Measurements from ENCODE around the gene ARHGAP12. TPM values are rescaled to one million over a fixed set of nuclear protein-coding genes. Genes with fewer than 3 reads are reported as not detected.

The ARHGAP12 gene
- polyA plus RNA-seq, 2 donors = 6.9 to 19.8 TPM

- Histone ChIP-seq H3K27me3 (ENCODE audit: control insufficient read depth in 1 of 2, insufficient read depth in 2 of 2, low read length in 2 of 2) (no peaks in the 10 kb centered on the region), H3K4me3 (ENCODE audit: low read depth in 1 of 2, low read length in 2 of 2) (peak overlapping the region; percentile 81 to 99), H3K27ac (ENCODE audit: low read depth in 2 of 2, low read length in 1 of 2) (peak overlapping the region in 1 of 2 donors; percentile 94), H3K4me1 (ENCODE audit: control insufficient read depth in 2 of 2, insufficient read depth in 2 of 2, low read length in 1 of 2) (no peaks in the 10 kb centered on the region), H3K9me3 (ENCODE audit: control insufficient read depth in 2 of 2, insufficient read depth in 1 of 2, low read depth in 1 of 2, low read length in 1 of 2) (no peaks in the 10 kb centered on the region), H3K36me3 (ENCODE audit: control insufficient read depth in 2 of 2, insufficient read depth in 2 of 2, low read length in 1 of 2) (no peaks in the 10 kb centered on the region)
- WGBS, 2 donors = 17 to 19% methylated on average over 22 of the region's 22 CpGs
These were observed 1.7 kb downstream of the ARHGAP12 start for GRCh38 chr10:31926765-31927564.

DNA sequence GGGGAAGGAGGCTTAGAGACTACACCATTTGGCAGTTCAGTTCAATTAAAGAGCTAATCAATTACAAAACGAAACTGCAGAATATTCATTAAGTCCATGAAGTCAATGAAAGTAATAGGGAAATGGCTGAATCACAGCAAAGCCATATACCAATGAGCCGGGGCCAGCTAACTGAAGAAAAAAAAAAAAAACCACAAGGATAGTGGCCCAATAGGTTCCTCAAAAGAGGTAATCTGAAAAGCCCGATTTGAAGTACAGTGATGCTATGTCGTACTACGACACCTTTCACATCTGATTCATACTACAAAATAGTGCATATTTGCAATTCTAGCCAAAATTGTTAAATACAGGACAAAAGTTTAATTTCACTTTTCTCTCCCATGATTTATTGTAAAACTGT, 2.5 kb downstream of the ARHGAP12 start:
- H3K4me3 ChIP-seq (ENCODE audit: low read depth in 1 of 2, low read length in 2 of 2) = no peak overlapping the region
- 47 to 51% methylated on average over 5 of the region's 5 CpGs for WGBS, 2 donors
- H3K4me1 ChIP-seq (ENCODE audit: control insufficient read depth in 2 of 2, insufficient read depth in 2 of 2, low read length in 1 of 2) = no peaks in the 10 kb centered on the region
- no peaks in the 10 kb centered on the region for H3K27me3 ChIP-seq (ENCODE audit: control insufficient read depth in 1 of 2, insufficient read depth in 2 of 2, low read length in 2 of 2)
- no peaks in the 10 kb centered on the region for H3K9me3 ChIP-seq (ENCODE audit: control insufficient read depth in 2 of 2, insufficient read depth in 1 of 2, low read depth in 1 of 2, low read length in 1 of 2)
- H3K27ac ChIP-seq (ENCODE audit: low read depth in 2 of 2, low read length in 1 of 2) = no peak overlapping the region
- H3K36me3 ChIP-seq (ENCODE audit: control insufficient read depth in 2 of 2, insufficient read depth in 2 of 2, low read length in 1 of 2) = no peaks in the 10 kb centered on the region

DNA sequence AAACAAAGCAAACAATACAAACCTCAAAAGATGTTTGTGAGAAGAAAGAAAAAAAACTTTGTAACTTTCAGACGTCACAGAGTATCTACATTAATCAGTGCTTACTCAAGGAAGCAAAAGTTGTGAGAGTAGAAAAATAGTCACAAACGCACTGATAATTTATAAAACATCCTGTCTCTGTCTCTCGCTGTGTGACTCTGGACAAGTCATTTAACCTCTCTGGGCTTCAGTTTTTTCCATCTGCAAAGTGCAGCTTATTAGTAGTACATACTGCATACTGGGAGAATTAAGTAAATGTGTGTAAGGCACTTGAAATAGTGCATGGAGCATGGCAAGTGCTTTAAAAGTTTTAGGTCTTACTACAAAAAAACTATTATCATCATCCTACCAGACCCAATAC, 3.8 kb downstream of the ARHGAP12 start:
- H3K36me3 ChIP-seq (ENCODE audit: control insufficient read depth in 2 of 2, insufficient read depth in 2 of 2, low read length in 1 of 2) = no peaks in the 10 kb centered on the region
- no peaks in the 10 kb centered on the region for H3K4me1 ChIP-seq (ENCODE audit: control insufficient read depth in 2 of 2, insufficient read depth in 2 of 2, low read length in 1 of 2)
- 63 to 79% methylated on average over 3 of the region's 3 CpGs for WGBS, 2 donors
- H3K4me3 ChIP-seq (ENCODE audit: low read depth in 1 of 2, low read length in 2 of 2) = no peak overlapping the region
- H3K9me3 ChIP-seq (ENCODE audit: control insufficient read depth in 2 of 2, insufficient read depth in 1 of 2, low read depth in 1 of 2, low read length in 1 of 2) = no peaks in the 10 kb centered on the region
- no peak overlapping the region for H3K27ac ChIP-seq (ENCODE audit: low read depth in 2 of 2, low read length in 1 of 2)
- H3K27me3 ChIP-seq (ENCODE audit: control insufficient read depth in 1 of 2, insufficient read depth in 2 of 2, low read length in 2 of 2) = no peaks in the 10 kb centered on the region

DNA sequence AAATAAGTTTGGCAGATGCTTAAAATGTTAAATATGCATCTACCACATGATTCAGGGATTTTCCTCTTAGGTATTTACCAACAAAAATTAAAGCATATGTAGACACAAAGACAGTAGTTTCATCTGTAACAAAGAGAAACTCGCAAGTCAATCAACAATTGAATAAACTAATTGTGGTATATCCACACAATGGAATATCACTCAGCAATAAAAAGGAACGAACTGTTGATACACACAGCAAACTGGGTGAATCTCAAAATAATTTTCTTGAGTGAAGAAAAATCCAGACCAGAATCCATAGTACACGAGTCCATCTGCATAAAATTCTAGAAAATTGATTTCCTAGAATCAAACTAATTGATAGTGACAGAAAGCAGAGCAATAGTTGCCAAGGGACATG, 5.2 kb downstream of the ARHGAP12 start:
- Histone ChIP-seq H3K9me3 (ENCODE audit: control insufficient read depth in 2 of 2, insufficient read depth in 1 of 2, low read depth in 1 of 2, low read length in 1 of 2) (no peaks in the 10 kb centered on the region), H3K27me3 (ENCODE audit: control insufficient read depth in 1 of 2, insufficient read depth in 2 of 2, low read length in 2 of 2) (no peaks in the 10 kb centered on the region), H3K27ac (ENCODE audit: low read depth in 2 of 2, low read length in 1 of 2) (no peak overlapping the region), H3K4me1 (ENCODE audit: control insufficient read depth in 2 of 2, insufficient read depth in 2 of 2, low read length in 1 of 2) (no peaks in the 10 kb centered on the region), H3K4me3 (ENCODE audit: low read depth in 1 of 2, low read length in 2 of 2) (no peak overlapping the region), H3K36me3 (ENCODE audit: control insufficient read depth in 2 of 2, insufficient read depth in 2 of 2, low read length in 1 of 2) (no peaks in the 10 kb centered on the region)
- 96 to 98% methylated on average over 3 of the region's 3 CpGs for WGBS, 2 donors

DNA sequence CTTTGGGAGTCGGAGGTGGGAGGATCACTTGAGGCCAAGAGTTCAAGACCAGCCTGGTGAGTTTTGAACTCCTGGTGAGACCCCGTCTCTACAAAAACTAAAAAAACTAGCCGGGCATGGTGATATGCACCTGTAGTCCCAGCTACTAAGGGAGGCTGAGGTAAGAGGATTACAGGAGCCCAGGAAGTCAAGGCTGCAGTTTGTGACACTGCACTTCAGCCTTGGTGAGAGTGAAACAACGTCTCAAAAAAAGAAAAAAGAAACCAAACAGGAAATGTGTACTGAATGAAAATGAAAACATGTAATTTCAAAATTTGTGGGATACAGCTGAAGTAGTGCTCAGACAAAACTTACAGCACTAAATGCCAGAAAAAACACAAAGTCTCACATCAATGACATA, 7.6 kb downstream of the ARHGAP12 start:
- Histone ChIP-seq H3K27me3 (ENCODE audit: control insufficient read depth in 1 of 2, insufficient read depth in 2 of 2, low read length in 2 of 2) (no peaks in the 10 kb centered on the region), H3K4me1 (ENCODE audit: control insufficient read depth in 2 of 2, insufficient read depth in 2 of 2, low read length in 1 of 2) (no peaks in the 10 kb centered on the region), H3K4me3 (ENCODE audit: low read depth in 1 of 2, low read length in 2 of 2) (no peak overlapping the region), H3K36me3 (ENCODE audit: control insufficient read depth in 2 of 2, insufficient read depth in 2 of 2, low read length in 1 of 2) (no peaks in the 10 kb centered on the region), H3K9me3 (ENCODE audit: control insufficient read depth in 2 of 2, insufficient read depth in 1 of 2, low read depth in 1 of 2, low read length in 1 of 2) (no peaks in the 10 kb centered on the region), H3K27ac (ENCODE audit: low read depth in 2 of 2, low read length in 1 of 2) (no peak overlapping the region)
- 50 to 55% methylated on average over 4 of the region's 4 CpGs for WGBS, 2 donors

DNA sequence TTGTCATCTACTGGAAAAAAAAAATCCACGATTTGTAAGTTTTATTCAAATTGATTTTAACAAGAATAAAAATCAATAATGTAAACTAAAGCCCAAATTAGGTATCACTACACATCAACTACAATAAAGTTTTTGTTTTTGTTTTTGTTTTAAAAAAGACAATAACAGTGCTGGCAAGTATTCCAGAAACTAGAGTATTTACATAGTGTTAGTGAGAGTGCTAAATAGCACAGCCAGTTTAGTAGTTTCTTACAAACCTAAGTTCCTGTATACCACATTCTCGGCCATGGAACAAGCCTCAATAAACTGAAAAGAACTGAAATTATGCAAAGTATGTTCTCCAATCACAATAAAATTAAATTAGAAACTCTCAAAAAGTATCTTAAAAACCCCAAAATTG, 8.1 kb downstream of the ARHGAP12 start:
- H3K36me3 ChIP-seq (ENCODE audit: control insufficient read depth in 2 of 2, insufficient read depth in 2 of 2, low read length in 1 of 2) = no peaks in the 10 kb centered on the region
- H3K27me3 ChIP-seq (ENCODE audit: control insufficient read depth in 1 of 2, insufficient read depth in 2 of 2, low read length in 2 of 2) = no peaks in the 10 kb centered on the region
- no peak overlapping the region for H3K27ac ChIP-seq (ENCODE audit: low read depth in 2 of 2, low read length in 1 of 2)
- no peaks in the 10 kb centered on the region for H3K4me1 ChIP-seq (ENCODE audit: control insufficient read depth in 2 of 2, insufficient read depth in 2 of 2, low read length in 1 of 2)
- no peaks in the 10 kb centered on the region for H3K9me3 ChIP-seq (ENCODE audit: control insufficient read depth in 2 of 2, insufficient read depth in 1 of 2, low read depth in 1 of 2, low read length in 1 of 2)
- WGBS, 2 donors = 79 to 88% methylated on average over 2 of the region's 2 CpGs
- H3K4me3 ChIP-seq (ENCODE audit: low read depth in 1 of 2, low read length in 2 of 2) = no peak overlapping the region

DNA sequence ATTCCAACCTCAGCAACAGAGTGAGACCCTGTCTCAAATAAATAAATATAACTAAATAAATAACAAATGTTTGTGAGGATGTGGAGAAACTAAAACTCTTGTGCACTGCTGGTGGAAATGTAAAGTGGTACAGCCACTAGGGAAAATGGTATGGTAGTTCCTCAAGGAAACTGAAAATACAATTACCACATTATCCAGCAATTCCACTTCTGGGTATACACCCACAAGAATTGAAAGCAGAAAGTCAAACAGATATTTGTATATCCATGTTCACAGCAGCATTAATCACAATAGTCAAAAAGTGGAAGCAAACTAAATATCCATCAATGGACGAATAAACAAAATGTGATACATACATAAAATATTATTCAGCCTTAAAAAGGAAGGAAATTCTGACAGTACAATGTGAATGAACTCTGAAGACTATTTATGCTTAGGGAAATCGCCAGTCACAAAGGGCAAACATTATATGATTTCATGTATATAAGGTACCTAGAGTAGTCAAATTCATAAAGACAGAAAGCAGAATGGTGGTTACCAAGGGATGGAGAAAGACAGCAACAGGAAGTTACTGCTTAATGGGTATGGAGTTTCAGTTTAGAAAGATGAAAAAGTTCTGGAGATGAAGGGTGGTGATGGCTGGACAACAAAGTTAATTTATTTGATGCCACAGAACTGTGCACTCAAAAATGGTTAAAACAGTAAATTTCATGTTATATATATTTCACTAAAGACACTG, 9.8 kb downstream of the ARHGAP12 start:
- 84 to 87% methylated on average over 2 of the region's 2 CpGs for WGBS, 2 donors
- Histone ChIP-seq H3K4me1 (ENCODE audit: control insufficient read depth in 2 of 2, insufficient read depth in 2 of 2, low read length in 1 of 2) (no peaks in the 10 kb centered on the region), H3K36me3 (ENCODE audit: control insufficient read depth in 2 of 2, insufficient read depth in 2 of 2, low read length in 1 of 2) (no peaks in the 10 kb centered on the region), H3K27ac (ENCODE audit: low read depth in 2 of 2, low read length in 1 of 2) (no peak overlapping the region), H3K4me3 (ENCODE audit: low read depth in 1 of 2, low read length in 2 of 2) (no peak overlapping the region), H3K27me3 (ENCODE audit: control insufficient read depth in 1 of 2, insufficient read depth in 2 of 2, low read length in 2 of 2) (no peaks in the 10 kb centered on the region), H3K9me3 (ENCODE audit: control insufficient read depth in 2 of 2, insufficient read depth in 1 of 2, low read depth in 1 of 2, low read length in 1 of 2) (no peaks in the 10 kb centered on the region)

DNA sequence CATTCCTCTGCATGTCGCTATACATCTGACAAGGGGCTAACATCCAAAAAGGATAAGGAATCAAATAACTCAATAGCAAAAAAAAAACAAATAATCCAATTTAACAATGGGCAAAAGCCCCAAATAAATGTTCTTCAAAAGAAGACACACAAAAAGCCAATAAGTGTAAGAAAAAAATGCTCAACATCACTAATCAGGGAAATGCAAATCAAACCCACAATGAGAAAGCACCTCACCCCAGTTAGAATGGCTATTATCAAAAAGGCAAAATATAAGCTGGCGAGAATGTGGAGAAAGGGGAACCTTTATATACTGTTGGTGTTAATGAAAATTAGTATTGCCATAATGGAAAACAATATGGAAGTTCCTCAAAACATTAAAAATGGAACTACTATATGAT, 14.3 kb downstream of the ARHGAP12 start:
- H3K9me3 ChIP-seq (ENCODE audit: control insufficient read depth in 2 of 2, insufficient read depth in 1 of 2, low read depth in 1 of 2, low read length in 1 of 2) = no peaks in the 10 kb centered on the region
- 95 to 99% methylated on average over 2 of the region's 2 CpGs for WGBS, 2 donors
- no peaks in the 10 kb centered on the region for H3K36me3 ChIP-seq (ENCODE audit: control insufficient read depth in 2 of 2, insufficient read depth in 2 of 2, low read length in 1 of 2)
- H3K4me3 ChIP-seq (ENCODE audit: low read depth in 1 of 2, low read length in 2 of 2) = no peak overlapping the region
- H3K27me3 ChIP-seq (ENCODE audit: control insufficient read depth in 1 of 2, insufficient read depth in 2 of 2, low read length in 2 of 2) = no peaks in the 10 kb centered on the region
- H3K27ac ChIP-seq (ENCODE audit: low read depth in 2 of 2, low read length in 1 of 2) = no peak overlapping the region
- H3K4me1 ChIP-seq (ENCODE audit: control insufficient read depth in 2 of 2, insufficient read depth in 2 of 2, low read length in 1 of 2) = peaks cover 0 to 5% of the 10 kb centered on the region in 2 donors

DNA sequence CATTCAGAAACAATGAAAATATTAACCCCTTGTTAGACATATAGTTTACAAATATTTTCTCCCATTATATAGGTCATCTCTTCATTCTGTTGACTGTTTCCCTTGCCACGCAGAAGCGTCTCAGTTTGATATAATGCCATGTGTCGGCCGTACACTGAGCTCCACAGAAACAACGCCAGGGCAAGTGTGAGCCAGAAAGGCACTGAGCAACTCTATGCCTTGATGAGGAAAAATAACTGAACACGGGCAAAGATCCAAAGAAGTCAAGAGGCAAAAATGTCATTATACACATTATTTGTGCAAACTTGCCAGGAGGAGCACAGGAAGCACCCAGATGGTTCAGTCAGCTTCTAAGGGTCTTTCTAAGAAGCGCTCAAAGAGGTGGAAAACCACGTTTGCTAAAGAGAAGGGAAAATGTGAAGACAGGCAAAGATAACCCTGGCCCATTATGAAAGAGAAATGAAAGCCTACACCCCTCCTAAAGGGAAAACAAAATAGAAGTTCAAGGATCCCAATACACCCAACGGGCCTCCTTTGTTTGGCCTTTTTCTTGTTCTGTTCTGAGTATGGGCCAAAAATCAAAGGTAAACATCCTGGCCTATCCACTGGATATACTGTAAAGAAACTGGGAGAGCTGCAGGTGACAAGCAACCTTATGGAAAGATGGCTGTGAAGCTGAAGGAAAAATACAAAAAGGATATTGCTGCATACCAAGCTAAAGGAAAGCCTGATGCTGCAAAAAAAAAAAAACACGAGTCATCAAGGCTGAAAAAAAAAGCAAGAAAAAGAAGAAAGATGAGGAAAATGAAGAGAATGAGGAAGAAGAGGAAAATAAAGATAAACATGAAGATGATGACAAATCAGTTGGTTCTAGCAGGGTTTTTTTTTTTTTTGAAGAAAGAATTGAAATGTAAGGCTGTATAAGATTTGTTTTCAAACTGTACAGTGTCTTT, 15.5 kb downstream of the ARHGAP12 start:
- Histone ChIP-seq H3K27ac (ENCODE audit: low read depth in 2 of 2, low read length in 1 of 2) (peak overlapping the region in 1 of 2 donors; percentile 25), H3K36me3 (ENCODE audit: control insufficient read depth in 2 of 2, insufficient read depth in 2 of 2, low read length in 1 of 2) (no peaks in the 10 kb centered on the region), H3K9me3 (ENCODE audit: control insufficient read depth in 2 of 2, insufficient read depth in 1 of 2, low read depth in 1 of 2, low read length in 1 of 2) (no peaks in the 10 kb centered on the region), H3K27me3 (ENCODE audit: control insufficient read depth in 1 of 2, insufficient read depth in 2 of 2, low read length in 2 of 2) (no peaks in the 10 kb centered on the region), H3K4me3 (ENCODE audit: low read depth in 1 of 2, low read length in 2 of 2) (no peak overlapping the region), H3K4me1 (ENCODE audit: control insufficient read depth in 2 of 2, insufficient read depth in 2 of 2, low read length in 1 of 2) (peaks cover 0 to 5% of the 10 kb centered on the region in 2 donors)
- WGBS, 2 donors = 32 to 37% methylated on average over 10 of the region's 10 CpGs
